HepG2 (cell line): ENCODE measurements around the gene SSTR5. TPM values are rescaled to one million over a fixed set of nuclear protein-coding genes. Genes with fewer than 3 reads are reported as not detected.

Experiments used
- ATAC-seq: fragments of 200-7000 bp; cut with Tn5 transposase; 3 replicates; pipeline ENCODE4 v1.9.1; 2020; ENCODE audit warnings: mild to moderate bottlenecking, moderate library complexity
- BruUV-seq: library from RNA; stranded (reverse); fragments of 400-500 nt; replicated peaks from 2 replicates; lab custom pipeline; 2021; lab: Mats Ljungman, UMichigan
- CTCF ChIA-PET: fragments of 300-600 bp; formaldehyde crosslinking; extraction: SDS; loops from one replicate; lab custom pipeline; 2021; ENCODE audit warnings: low total read pairs, inconsistent platforms, low intra/inter-chr PET ratio; lab: Yijun Ruan, JAX
- POLR2A ChIA-PET: fragments of 350-600 bp; sonication (Branson Sonifier 250); formaldehyde crosslinking; loops from one replicate; lab custom pipeline; 2020; ENCODE audit warnings: antibody characterized with exemption, inconsistent platforms; lab: Yijun Ruan, JAX
- DNase-seq: peaks from one replicate; pipeline ENCODE4 v3.0.0-alpha.2; 2015; ENCODE audit warnings: low spot score
- FAIRE-seq: peaks from 3 replicates; lab custom pipeline; 2011; peaks lifted over from hg19 to GRCh38; lab: Jason Lieb, UNC
- H2AFZ ChIP-seq: one replicate; pipeline ENCODE4 v1.6.1; 2011; ENCODE audit warnings: low read length, inconsistent platforms
- H3K27ac ChIP-seq: fragments of 300-600 bp; 3 replicates; pipeline ENCODE4 v1.8.0; 2011; ENCODE audit warnings: mixed run types, mild to moderate bottlenecking, mixed read lengths, low read length, inconsistent platforms; ENCODE audit not compliant: insufficient read depth; ENCODE audit errors: extremely low read length
- H3K27me3 ChIP-seq, 2 experiments: fragments of 200-600 bp in 1 of 2; 2 replicates in 1 of 2; 3 replicates in 1 of 2; pipeline versions ENCODE4 v1.6.0 to v1.8.0; 2011; ENCODE audit warnings: low read length in 2 of 2, mild to moderate bottlenecking in 2 of 2, moderate library complexity in 2 of 2, inconsistent platforms in 1 of 2; ENCODE audit not compliant: insufficient read depth in 2 of 2, control insufficient read depth in 1 of 2
- H3K36me3 ChIP-seq, 2 experiments: fragments of 200-600 bp in 1 of 2; replicated peaks in 1 of 2; 2 replicates in 1 of 2; 3 replicates in 1 of 2; pipeline versions ENCODE4 v1.5.1 to v1.8.0; 2011; ENCODE audit warnings: low read length in 2 of 2, inconsistent platforms in 1 of 2; ENCODE audit not compliant: insufficient read depth in 2 of 2, control insufficient read depth in 1 of 2
- H3K4me1 ChIP-seq: 2 replicates; pipeline ENCODE4 v1.5.1; 2012; ENCODE audit warnings: low read length, inconsistent platforms; ENCODE audit not compliant: insufficient read depth
- H3K4me2 ChIP-seq: 2 replicates; pipeline ENCODE4 v1.6.0; 2011; ENCODE audit warnings: low read depth, low read length, inconsistent platforms
- H3K4me3 ChIP-seq, 3 experiments: fragments of 200-600 bp in 1 of 3; sonication (generic), shearing (Covaris generic) in 1 of 3; replicated peaks in 1 of 3; 2 replicates each; pipeline ENCODE4 v1.5.1; 2011 to 2016; ENCODE audit warnings: low read length in 3 of 3, inconsistent platforms in 2 of 3, low read depth in 2 of 3, mild to moderate bottlenecking in 2 of 3, control low read depth in 1 of 3, mixed read lengths in 1 of 3; ENCODE audit not compliant: insufficient read depth in 1 of 3
- H3K79me2 ChIP-seq: one replicate; pipeline ENCODE4 v1.6.1; 2011; ENCODE audit warnings: low read length, inconsistent platforms; ENCODE audit not compliant: insufficient read depth
- H3K9ac ChIP-seq: 2 replicates; pipeline ENCODE4 v1.6.0; 2011; ENCODE audit warnings: mild to moderate bottlenecking, low read depth, low read length, inconsistent platforms; ENCODE audit not compliant: insufficient read depth
- H3K9me3 ChIP-seq: 2 replicates; pipeline ENCODE4 v1.5.1; 2012; ENCODE audit warnings: mild to moderate bottlenecking, low read length
- H4K20me1 ChIP-seq: 2 replicates; pipeline ENCODE4 v1.6.0; 2011; ENCODE audit warnings: inconsistent platforms, mild to moderate bottlenecking, low read length, moderate library complexity; ENCODE audit not compliant: insufficient read depth
- BHLHE40 ChIP-seq: IDR thresholded peaks from 2 replicates; pipeline ENCODE4 v1.6.1; 2011; ENCODE audit warnings: low read length, improper control_type of control experiment
- MEIS2 ChIP-seq: sonication (generic); formaldehyde crosslinking; IDR thresholded peaks from 2 replicates; pipeline ENCODE4 v1.9.0; 2021; ENCODE audit warnings: mild to moderate bottlenecking, missing genetic modification reagents
- ZKSCAN8 ChIP-seq: IDR thresholded peaks from 2 replicates; pipeline ENCODE4 v1.6.1; 2016; ENCODE audit warnings: borderline replicate concordance, missing genetic modification reagents, missing compliant biosample characterization
- ZNF530 ChIP-seq: sonication (generic); formaldehyde crosslinking; IDR thresholded peaks from 2 replicates; pipeline ENCODE4 v1.5.0; 2020; ENCODE audit warnings: low read depth, mild to moderate bottlenecking, missing genetic modification reagents
- ZNF841 ChIP-seq: sonication (generic); formaldehyde crosslinking; IDR thresholded peaks from 2 replicates; pipeline ENCODE4 v1.8.1; 2023; ENCODE audit warnings: missing genetic modification reagents, borderline replicate concordance
- WGBS: methylation state at CpG from one replicate; pipeline ENCODE4 v1.1.6; 2017; ENCODE audit warnings: low lambda C conversion rate; 5-methylcytosine and 5-hydroxymethylcytosine counted together
- in situ Hi-C: cut with HindIII; loops from 2 replicates; pipeline ENCODE4 v1.10.0; 2017; ENCODE audit warnings: low pct_unique_long_range_greater_than_20kb; ENCODE audit not compliant: extremely low pct_ligation_motif_present
- intact Hi-C: fragments of 100-400 bp; cut with micrococcal nuclease; formaldehyde crosslinking; loops from one replicate; pipeline ENCODE4 v1.10.0; 2022; ENCODE audit not compliant: unreplicated experiment
- polyA plus RNA-seq, 8 experiments: library from polyadenylated mRNA; depleted of rRNA in 3 of 8; stranded (reverse) in 7 of 8; unstranded in 1 of 8; fragments of >200 nt; fragmentation: Illumina TruSeq in 4 of 8; extraction: Trizol in 4 of 8; gene quantifications; 2 replicates each; pipeline versions ENCODE4 v1.2.1 to v1.2.3, GENCODE V29; 2011 to 2016; ENCODE audit warnings: low read depth in 4 of 8, missing spikeins in 1 of 8, mixed read lengths in 1 of 8; ENCODE audit not compliant: insufficient read depth in 1 of 8
- total RNA-seq, 5 experiments: library from RNA; depleted of rRNA; stranded (reverse); fragments of >200 nt; fragmentation: Illumina TruSeq; extraction: Trizol; gene quantifications; 2 replicates each; pipeline ENCODE4 v1.2.3, GENCODE V29; 2016; ENCODE audit warnings: low read depth in 1 of 5
- TF ChIP-seq, protein P1 (sequence below): sonication (generic); formaldehyde crosslinking; IDR thresholded peaks from 2 replicates; pipeline ENCODE4 v1.4.0; 2020; ENCODE audit warnings: low read depth, mild to moderate bottlenecking, missing genetic modification reagents
- TF ChIP-seq, protein P2 (sequence below): sonication (generic); formaldehyde crosslinking; IDR thresholded peaks from 2 replicates; pipeline ENCODE4 v1.5.0; 2020; ENCODE audit warnings: mild to moderate bottlenecking, missing genetic modification reagents
- TF ChIP-seq, protein P3 (sequence below): sonication (generic); formaldehyde crosslinking; IDR thresholded peaks from 2 replicates; pipeline ENCODE4 v1.8.0; 2022; ENCODE audit warnings: missing genetic modification reagents, low read depth, mild to moderate bottlenecking, borderline replicate concordance

The SSTR5 gene
- total and polyA plus RNA-seq, 2 of the 13 experiments (the other 11 are each of a cell fraction or from before 2014, with no cell fraction given) = 0.20 to 0.49 TPM

DNA sequence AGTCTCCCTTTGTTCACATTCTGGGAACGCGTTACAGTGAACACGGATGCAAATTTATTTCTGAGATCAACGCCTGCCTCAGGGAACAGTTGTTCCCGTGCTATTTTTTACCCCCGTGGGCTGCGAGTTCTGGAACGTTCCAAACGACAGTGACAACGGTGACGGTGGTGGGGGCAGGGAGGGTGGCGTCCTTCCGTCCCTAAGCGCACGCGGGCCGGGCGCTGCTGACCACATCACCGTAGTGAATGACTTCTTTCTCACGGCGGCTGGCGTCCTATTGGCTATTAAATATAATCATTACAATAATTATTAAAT, 45.1 kb upstream of the SSTR5 start:
- Histone ChIP-seq H3K9ac (no peak overlapping the region), H3K4me2 (no peak overlapping the region), H3K79me2 (no peaks in the 10 kb centered on the region), H3K4me1 (peaks cover 10% of the 10 kb centered on the region), H3K9me3 (no peaks in the 10 kb centered on the region), H3K36me3 (no peaks in the 10 kb centered on the region), H4K20me1 (no peaks in the 10 kb centered on the region), H3K27me3 (peaks cover 23 to 89% of the 10 kb centered on the region in 2 experiments), H2AFZ (no peak overlapping the region), H3K27ac (no peak overlapping the region), H3K4me3 (no peak overlapping the region)
- ATAC-seq (no peak), DNase-seq (no peak), FAIRE-seq (no peak)
- ChIA-PET POLR2A (no interaction called here), CTCF (no interaction called here)
- TF ChIP-seq ZNF841 (no peak), ZNF530 (CRISPR knock-in tag) (no peak), BHLHE40 (no peak)
- TF ChIP-seq, protein P1, sequence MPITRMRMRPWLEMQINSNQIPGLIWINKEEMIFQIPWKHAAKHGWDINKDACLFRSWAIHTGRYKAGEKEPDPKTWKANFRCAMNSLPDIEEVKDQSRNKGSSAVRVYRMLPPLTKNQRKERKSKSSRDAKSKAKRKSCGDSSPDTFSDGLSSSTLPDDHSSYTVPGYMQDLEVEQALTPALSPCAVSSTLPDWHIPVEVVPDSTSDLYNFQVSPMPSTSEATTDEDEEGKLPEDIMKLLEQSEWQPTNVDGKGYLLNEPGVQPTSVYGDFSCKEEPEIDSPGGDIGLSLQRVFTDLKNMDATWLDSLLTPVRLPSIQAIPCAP (CRISPR knock-in tag) = no peak
- WGBS = 38% methylated on average over 22 of the region's 22 CpGs
- no TSS peak for BruUV-seq
- in situ Hi-C loops = no loop called here
- intact Hi-C loops = no loop called here

DNA sequence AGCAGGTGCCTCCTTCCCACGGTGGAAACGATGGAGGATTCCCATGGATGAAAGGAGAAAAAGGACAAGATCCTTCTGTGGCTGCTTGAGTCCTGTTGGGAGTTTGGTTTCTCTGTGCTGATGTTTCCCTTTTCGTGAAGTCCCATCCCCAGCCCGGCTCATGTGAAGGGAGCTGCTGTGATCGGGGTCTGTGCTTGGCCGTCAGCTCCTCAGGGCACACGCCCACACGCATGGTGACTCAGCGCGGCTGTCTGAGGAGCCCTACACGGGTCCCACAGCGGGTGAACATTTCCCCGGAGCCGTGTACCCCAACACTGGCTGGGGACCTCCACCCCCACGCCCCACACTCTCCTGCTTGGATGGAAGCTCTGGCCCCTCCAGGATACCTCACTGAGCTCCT, 44.5 kb upstream of the SSTR5 start:
- no peak overlapping the region; the same call in 1 of the 2 replicates for H3K4me2 ChIP-seq
- peaks cover 10% of the 10 kb centered on the region for H3K4me1 ChIP-seq
- TF ChIP-seq, protein P2, sequence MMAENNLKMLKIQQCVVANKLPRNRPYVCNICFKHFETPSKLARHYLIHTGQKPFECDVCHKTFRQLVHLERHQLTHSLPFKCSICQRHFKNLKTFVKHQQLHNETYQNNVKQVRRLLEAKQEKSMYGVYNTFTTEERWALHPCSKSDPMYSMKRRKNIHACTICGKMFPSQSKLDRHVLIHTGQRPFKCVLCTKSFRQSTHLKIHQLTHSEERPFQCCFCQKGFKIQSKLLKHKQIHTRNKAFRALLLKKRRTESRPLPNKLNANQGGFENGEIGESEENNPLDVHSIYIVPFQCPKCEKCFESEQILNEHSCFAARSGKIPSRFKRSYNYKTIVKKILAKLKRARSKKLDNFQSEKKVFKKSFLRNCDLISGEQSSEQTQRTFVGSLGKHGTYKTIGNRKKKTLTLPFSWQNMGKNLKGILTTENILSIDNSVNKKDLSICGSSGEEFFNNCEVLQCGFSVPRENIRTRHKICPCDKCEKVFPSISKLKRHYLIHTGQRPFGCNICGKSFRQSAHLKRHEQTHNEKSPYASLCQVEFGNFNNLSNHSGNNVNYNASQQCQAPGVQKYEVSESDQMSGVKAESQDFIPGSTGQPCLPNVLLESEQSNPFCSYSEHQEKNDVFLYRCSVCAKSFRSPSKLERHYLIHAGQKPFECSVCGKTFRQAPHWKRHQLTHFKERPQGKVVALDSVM (CRISPR knock-in tag) = no peak
- TF ChIP-seq MEIS2 = no peak
- TF ChIP-seq ZKSCAN8 (CRISPR knock-in tag) = no peak
- TF ChIP-seq, protein P3, sequence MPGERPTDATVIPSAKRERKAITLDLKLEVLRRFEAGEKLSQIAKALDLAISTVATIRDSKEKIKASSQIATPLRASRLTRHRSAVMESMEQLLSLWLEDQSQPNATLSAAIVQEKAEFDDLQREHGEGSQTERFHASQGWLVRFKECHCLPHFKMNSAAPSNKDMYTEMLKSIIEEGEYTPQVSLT (CRISPR knock-in tag) = no peak
- no peak for ATAC-seq
- H3K9me3 ChIP-seq = peaks cover 4% of the 10 kb centered on the region; the same call in 1 of the 2 replicates
- ChIA-PET POLR2A (no interaction called here), CTCF (no interaction called here)
- no peaks in the 10 kb centered on the region for H3K36me3 ChIP-seq
- no peak overlapping the region for H3K9ac ChIP-seq
- no peaks in the 10 kb centered on the region for H3K79me2 ChIP-seq
- no peak overlapping the region for H3K27ac ChIP-seq
- 7% methylated on average over 2 of the region's 15 CpGs for WGBS
- no peak overlapping the region for H2AFZ ChIP-seq
- in situ Hi-C loops = no loop called here
- no peaks in the 10 kb centered on the region for H4K20me1 ChIP-seq
- DNase-seq = no peak
- intact Hi-C loops = no loop called here
- peaks cover 20 to 85% of the 10 kb centered on the region in 2 experiments for H3K27me3 ChIP-seq
- H3K4me3 ChIP-seq = no peak overlapping the region; a peak in 1 of 6 replicates
- FAIRE-seq = no peak
- no TSS peak for BruUV-seq
